GM23338 (cell line): ENCODE results near the gene OR2J2. TPM values are rescaled to one million over a fixed set of nuclear protein-coding genes. Genes with fewer than 3 reads are reported as not detected.

Experiments
- ATAC-seq: fragments of 200-7000 bp; cut with Tn5 transposase; 3 replicates; pipeline ENCODE4 v1.9.1; 2020
- DNase-seq: peaks from one replicate; pipeline ENCODE4 v3.0.0-alpha.2; 2015; ENCODE audit warnings: low spot score
- H2AFZ ChIP-seq: fragments of 200-600 bp; sonication (generic); 2 replicates; pipeline ENCODE4 v1.8.0; 2016; ENCODE audit warnings: antibody characterized with exemption, mild to moderate bottlenecking, moderate library complexity
- H3F3A ChIP-seq: fragments of 200-600 bp; sonication (generic); replicated peaks from 2 replicates; pipeline ENCODE4 v1.8.0; 2017; ENCODE audit warnings: antibody characterized with exemption, mixed run types, low read depth
- H3K27ac ChIP-seq: fragments of 200-600 bp; sonication (generic); 2 replicates; pipeline ENCODE4 v1.6.1; 2016; ENCODE audit warnings: low read depth
- H3K27me3 ChIP-seq: fragments of 200-600 bp; sonication (generic); 2 replicates; pipeline ENCODE4 v1.8.0; 2016; ENCODE audit warnings: mild to moderate bottlenecking, mixed run types, moderate library complexity; ENCODE audit not compliant: insufficient read depth
- H3K36me3 ChIP-seq: fragments of 200-600 bp; sonication (generic); 2 replicates; pipeline ENCODE4 v1.8.0; 2016; ENCODE audit warnings: mild to moderate bottlenecking; ENCODE audit not compliant: insufficient read depth
- H3K4me1 ChIP-seq: fragments of 200-600 bp; sonication (generic); 2 replicates; pipeline ENCODE4 v1.8.0; 2016; ENCODE audit warnings: mild to moderate bottlenecking, moderate library complexity; ENCODE audit not compliant: insufficient read depth
- H3K4me2 ChIP-seq: fragments of 200-600 bp; sonication (generic); 2 replicates; pipeline ENCODE4 v1.7.1; 2017; ENCODE audit warnings: mixed run types
- H3K4me3 ChIP-seq: fragments of 200-600 bp; sonication (generic); 2 replicates; pipeline ENCODE4 v1.6.1; 2016; ENCODE audit warnings: mixed run types
- H3K79me2 ChIP-seq: fragments of 200-600 bp; sonication (generic); replicated peaks from 2 replicates; pipeline ENCODE4 v1.8.0; 2017; ENCODE audit warnings: mild to moderate bottlenecking; ENCODE audit not compliant: insufficient read depth
- H3K9me2 ChIP-seq: fragments of 200-600 bp; sonication (generic); 2 replicates; pipeline ENCODE4 v1.8.0; 2017; ENCODE audit not compliant: insufficient read depth
- H4K20me1 ChIP-seq: fragments of 200-600 bp; sonication (generic); replicated peaks from 2 replicates; pipeline ENCODE4 v1.8.0; 2017; ENCODE audit warnings: mild to moderate bottlenecking; ENCODE audit not compliant: insufficient read depth
- H3K27ac Mint-ChIP-seq: 2 replicates; pipeline ENCODE4 v1.8.0; 2020; ENCODE audit warnings: inconsistent platforms, mild to moderate bottlenecking, moderate library complexity, mixed read lengths
- H3K27me3 Mint-ChIP-seq: 3 replicates; pipeline ENCODE4 v1.8.0; 2022; ENCODE audit warnings: low read depth, mild to moderate bottlenecking, moderate library complexity, mixed read lengths, inconsistent platforms; ENCODE audit not compliant: insufficient read depth, poor library complexity
- H3K36me3 Mint-ChIP-seq: 3 replicates; pipeline ENCODE4 v1.8.0; 2021; ENCODE audit warnings: low read depth, mild to moderate bottlenecking, inconsistent platforms, moderate library complexity, mixed read lengths
- H3K4me1 Mint-ChIP-seq: 3 replicates; pipeline ENCODE4 v1.8.0; 2020; ENCODE audit warnings: mild to moderate bottlenecking, inconsistent platforms, mixed read lengths
- H3K4me3 Mint-ChIP-seq: 3 replicates; pipeline ENCODE4 v1.8.0; 2021; ENCODE audit warnings: moderate library complexity, mild to moderate bottlenecking, inconsistent platforms, mixed read lengths
- H3K9me3 Mint-ChIP-seq: 3 replicates; pipeline ENCODE4 v1.8.0; 2020; ENCODE audit warnings: moderate library complexity, mild to moderate bottlenecking, inconsistent platforms, mixed read lengths
- CTCF ChIP-seq, 2 experiments: fragments of 200-600 bp in 1 of 2; sonication (generic) in 1 of 2; conservative IDR thresholded peaks; 2 replicates each; pipeline versions ENCODE4 v1.5.1 to v1.6.1; 2016 to 2017; ENCODE audit warnings: antibody characterized with exemption in 2 of 2, low read depth in 2 of 2, mild to moderate bottlenecking in 2 of 2, moderate library complexity in 1 of 2
- ETS1 ChIP-seq: IDR thresholded peaks from 2 replicates; pipeline ENCODE4 v1.6.1; 2016; ENCODE audit warnings: antibody characterized with exemption
- EZH2 ChIP-seq: fragments of 200-600 bp; sonication (generic); IDR thresholded peaks from one replicate; pipeline ENCODE4 v1.8.0; 2017; ENCODE audit warnings: antibody characterized with exemption, mild to moderate bottlenecking, low read depth; ENCODE audit not compliant: unreplicated experiment
- JUNB ChIP-seq: IDR thresholded peaks from one replicate; pipeline ENCODE4 v1.6.1; 2016; ENCODE audit warnings: antibody characterized with exemption; ENCODE audit not compliant: unreplicated experiment
- REST ChIP-seq: IDR thresholded peaks from one replicate; pipeline ENCODE4 v1.6.1; 2018; ENCODE audit warnings: antibody characterized with exemption; ENCODE audit not compliant: unreplicated experiment
- ZNF114 ChIP-seq: fragments of 250-450 bp; sonication (Bioruptor Pico); IDR thresholded peaks from 2 replicates; pipeline ENCODE4 v1.5.0; 2020; ENCODE audit warnings: mild to moderate bottlenecking, moderate library complexity
- ZNF331 ChIP-seq: fragments of 250-450 bp; sonication (Bioruptor Pico); IDR thresholded peaks from 2 replicates; pipeline ENCODE4 v1.5.0; 2020; ENCODE audit warnings: low read depth, mild to moderate bottlenecking, moderate library complexity
- ZNF462 ChIP-seq: fragments of 250-450 bp; sonication (Bioruptor Pico); IDR thresholded peaks from 2 replicates; pipeline ENCODE4 v1.5.0; 2020; ENCODE audit warnings: mild to moderate bottlenecking, moderate library complexity
- polyA plus RNA-seq: library from polyadenylated mRNA; unstranded; fragments of >200 nt; fragmentation: Nextera tagmentation; extraction: Ambion mirVana; gene quantifications from 2 replicates; pipeline ENCODE4 v1.2.1, GENCODE V29; 2016
- total RNA-seq: library from RNA; depleted of rRNA; stranded (reverse); fragments of >200 nt; shearing (Covaris generic); gene quantifications from 2 replicates; pipeline ENCODE4 v1.2.3, GENCODE V29; 2014

The OR2J2 gene
- total and polyA plus RNA-seq, 2 experiments from 2014 or later, result not detected

- Histone ChIP-seq H3K79me2 (no peaks in the 10 kb centered on the region), H3K36me3 (no peaks in the 10 kb centered on the region), H4K20me1 (no peaks in the 10 kb centered on the region), H3F3A (no peaks in the 10 kb centered on the region), H3K4me1 (peaks cover 7% of the 10 kb centered on the region), H3K9me2 (peaks cover 8% of the 10 kb centered on the region; the same call in 1 of the 2 replicates), H3K27ac (no peak overlapping the region), H3K4me3 (no peak overlapping the region), H2AFZ (no peak overlapping the region), H3K4me2 (no peak overlapping the region), H3K27me3 (no peaks in the 10 kb centered on the region)
- no peaks in the 10 kb centered on the region for H3K27me3 Mint-ChIP-seq
- DNase-seq (no peak), ATAC-seq (no peak)
- peaks cover 4% of the 10 kb centered on the region; the same call in 2 of the 3 replicates for H3K4me1 Mint-ChIP-seq
- H3K4me3 Mint-ChIP-seq, result no peak overlapping the region
- H3K9me3 Mint-ChIP-seq, result no peaks in the 10 kb centered on the region
- H3K27ac Mint-ChIP-seq, result no peak overlapping the region
- no peaks in the 10 kb centered on the region for H3K36me3 Mint-ChIP-seq
- no peak for TF ChIP-seq ETS1
- no peak for TF ChIP-seq JUNB
- no peak for TF ChIP-seq ZNF462 (CRISPR knock-in tag)
- no peak for TF ChIP-seq CTCF (conservative IDR thresholded peaks at IDR 0.05; ENCODE audit: low read depth in 2 of 2)
- TF ChIP-seq REST, result no peak
- no peak for TF ChIP-seq EZH2
- TF ChIP-seq ZNF114 (CRISPR knock-in tag), result no peak
- no peak for TF ChIP-seq ZNF331 (CRISPR knock-in tag)
Measured at GRCh38 chr6:29211488-29211887, 40.8 kb downstream of the OR2J2 start.
